ENCODE data around the gene TUBG2.

Gene TUBG2

DNA sequence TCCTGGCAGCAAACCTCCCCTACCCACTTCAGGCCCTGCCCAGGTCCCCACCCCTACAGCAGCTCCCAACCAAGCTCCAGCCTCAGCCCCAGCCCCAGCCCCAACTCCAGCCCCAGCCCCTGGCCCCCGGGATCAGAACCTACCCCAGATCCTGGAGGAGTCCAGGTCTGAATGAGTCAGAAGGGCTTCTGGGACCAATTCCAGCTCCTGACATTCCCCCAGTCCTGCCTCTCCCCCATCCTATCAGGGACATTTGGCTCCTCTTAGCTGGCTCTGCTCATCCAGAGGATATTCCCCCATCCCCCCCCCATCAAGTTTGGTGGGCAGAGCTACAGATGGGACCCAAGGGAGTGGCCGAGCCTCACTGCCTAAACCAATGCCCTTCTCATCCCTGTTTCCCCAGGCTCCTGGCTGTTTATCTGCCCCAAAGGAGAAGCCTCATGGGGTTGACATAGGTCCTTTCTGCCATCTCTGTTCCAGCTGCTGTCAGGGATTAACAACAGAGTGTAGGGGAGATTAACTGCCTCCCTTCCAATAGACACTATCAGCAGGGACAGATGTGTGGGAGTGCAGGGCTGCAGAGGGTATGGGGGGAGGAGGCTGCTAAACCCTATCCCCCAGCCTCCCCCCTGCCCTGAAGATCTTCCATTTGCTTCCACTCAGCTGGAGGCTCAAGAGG is 39.8 kb downstream of the TUBG2 start:
- peak; percentile 71 for DNase-seq (ENCODE audit: low read depth)

DNA sequence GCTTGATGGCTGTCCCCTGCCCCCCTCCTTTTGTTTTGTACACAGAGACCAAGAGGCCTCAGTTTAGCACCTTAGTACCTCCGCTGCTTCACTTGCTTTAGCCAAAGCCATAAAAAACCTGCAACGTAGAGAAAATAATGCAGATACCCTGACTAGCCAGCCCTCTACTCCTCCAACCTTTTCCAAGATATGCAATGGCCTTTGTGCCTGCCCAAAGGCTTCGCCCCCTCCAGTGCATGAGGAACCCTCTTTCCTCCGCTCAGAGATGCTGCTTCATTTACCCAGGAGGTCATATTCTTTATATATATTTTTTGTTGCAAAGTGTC is 40.3 kb downstream of the TUBG2 start:
- no peak for DNase-seq (ENCODE audit: low read depth)

DNA sequence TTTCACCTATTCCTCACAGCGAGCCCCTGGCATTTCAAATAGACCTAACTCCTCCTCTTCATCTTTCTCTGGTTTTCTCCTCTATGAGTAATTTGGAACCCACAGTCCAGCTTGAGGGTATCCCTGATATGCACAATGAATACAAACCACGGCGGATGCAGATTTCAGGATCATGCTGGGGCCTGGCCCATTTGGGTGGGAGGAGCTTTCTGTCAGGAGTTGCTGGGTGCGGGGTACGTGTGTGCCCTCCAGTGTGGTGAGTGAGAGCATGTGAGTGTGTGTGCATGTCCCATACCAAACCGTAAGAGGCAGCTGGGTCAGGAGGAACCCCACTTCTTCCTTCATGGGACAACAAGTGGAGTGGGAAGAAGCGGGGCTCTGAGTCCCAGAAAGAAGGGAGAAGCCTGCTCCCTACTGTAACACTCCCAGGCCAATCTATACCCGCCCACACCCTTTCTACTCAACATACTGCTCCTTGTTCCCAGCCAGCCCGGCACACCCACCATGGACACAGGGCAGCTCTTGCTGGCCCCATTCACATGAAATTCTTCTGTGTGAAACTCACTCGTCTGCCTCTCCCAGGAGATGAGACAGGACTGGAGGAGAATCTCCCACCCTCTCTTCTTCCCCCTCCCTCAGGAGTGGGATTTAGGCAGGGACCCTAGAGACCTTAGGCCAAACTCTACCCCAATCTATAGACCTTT is 41.7 kb downstream of the TUBG2 start:
- DNase-seq (ENCODE audit: low read depth), result no peak

DNA sequence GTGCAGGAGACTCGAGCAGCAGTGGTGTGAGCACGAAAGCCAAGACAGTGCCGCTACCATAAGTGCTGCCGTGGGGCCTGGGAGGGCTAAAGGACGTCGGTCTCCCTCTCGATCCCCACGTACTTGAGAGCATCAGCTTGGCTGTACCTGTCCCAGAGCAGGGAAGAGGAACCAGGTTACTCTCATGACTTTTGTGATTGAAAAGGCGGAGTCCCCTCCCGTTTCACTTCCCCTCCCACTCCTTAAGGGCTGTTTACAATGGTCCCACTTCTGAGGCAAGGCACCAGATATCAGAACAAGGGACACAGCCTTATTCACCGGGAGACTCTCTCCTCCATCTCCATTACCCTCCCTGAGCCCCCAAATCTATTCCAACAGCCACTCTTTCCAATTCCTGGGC is 43.4 kb downstream of the TUBG2 start:
- DNase-seq (ENCODE audit: low read depth), result no peak

GRCh38 chr17:42704490-42704836 is 45.4 kb downstream of the TUBG2 start:
- no peak for DNase-seq (ENCODE audit: low read depth)

- DNase-seq (ENCODE audit: low read depth), result no peak
Observed at GRCh38 chr17:42704837-42705494, 45.9 kb downstream of the TUBG2 start.

- DNase-seq (ENCODE audit: low read depth), result no peak
Observed at GRCh38 chr17:42706732-42707131, 47.6 kb downstream of the TUBG2 start.

- no peak for DNase-seq (ENCODE audit: low read depth)
Observed at GRCh38 chr17:42708588-42708987, 49.5 kb downstream of the TUBG2 start.

DNA sequence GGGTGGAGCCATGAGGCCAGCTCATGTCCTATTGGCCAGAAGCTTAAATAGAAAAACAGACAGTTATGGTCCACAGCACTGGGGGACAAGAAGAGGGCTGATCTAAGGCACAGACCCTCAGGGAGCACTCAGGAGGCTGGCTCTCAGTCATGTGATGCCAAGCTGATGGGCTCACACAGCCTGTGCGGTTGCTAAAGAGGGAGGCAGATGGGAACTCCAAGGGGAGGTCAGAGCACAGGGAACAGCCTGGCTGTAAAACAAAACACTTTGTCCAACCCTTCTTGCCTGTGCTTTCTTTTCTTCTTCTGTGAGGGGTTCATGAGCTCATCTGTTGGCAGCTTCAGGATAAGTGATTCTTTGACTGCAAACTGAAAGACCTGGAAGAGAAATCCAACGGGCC is 50.5 kb downstream of the TUBG2 start:
- no peak for DNase-seq (ENCODE audit: low read depth)

Measured in fibroblast of the conjunctiva (primary cell).